Hematopoietic multipotent progenitor cell treated with erythropoietin and hydrocortisone succinate and interleukin-3 and kit ligand, for 17 days (in vitro differentiated cells): ENCODE measurements around the gene TRIM8.
A peak's percentile ranks its signal among the peaks of the same experiment; 100 is the strongest.

Source experiments
- DNase-seq: peaks from one replicate; pipeline ENCODE4 v3.0.0-alpha.2; 2015; ENCODE audit warnings: low spot score

The TRIM8 gene, protein sequence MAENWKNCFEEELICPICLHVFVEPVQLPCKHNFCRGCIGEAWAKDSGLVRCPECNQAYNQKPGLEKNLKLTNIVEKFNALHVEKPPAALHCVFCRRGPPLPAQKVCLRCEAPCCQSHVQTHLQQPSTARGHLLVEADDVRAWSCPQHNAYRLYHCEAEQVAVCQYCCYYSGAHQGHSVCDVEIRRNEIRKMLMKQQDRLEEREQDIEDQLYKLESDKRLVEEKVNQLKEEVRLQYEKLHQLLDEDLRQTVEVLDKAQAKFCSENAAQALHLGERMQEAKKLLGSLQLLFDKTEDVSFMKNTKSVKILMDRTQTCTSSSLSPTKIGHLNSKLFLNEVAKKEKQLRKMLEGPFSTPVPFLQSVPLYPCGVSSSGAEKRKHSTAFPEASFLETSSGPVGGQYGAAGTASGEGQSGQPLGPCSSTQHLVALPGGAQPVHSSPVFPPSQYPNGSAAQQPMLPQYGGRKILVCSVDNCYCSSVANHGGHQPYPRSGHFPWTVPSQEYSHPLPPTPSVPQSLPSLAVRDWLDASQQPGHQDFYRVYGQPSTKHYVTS

DNA sequence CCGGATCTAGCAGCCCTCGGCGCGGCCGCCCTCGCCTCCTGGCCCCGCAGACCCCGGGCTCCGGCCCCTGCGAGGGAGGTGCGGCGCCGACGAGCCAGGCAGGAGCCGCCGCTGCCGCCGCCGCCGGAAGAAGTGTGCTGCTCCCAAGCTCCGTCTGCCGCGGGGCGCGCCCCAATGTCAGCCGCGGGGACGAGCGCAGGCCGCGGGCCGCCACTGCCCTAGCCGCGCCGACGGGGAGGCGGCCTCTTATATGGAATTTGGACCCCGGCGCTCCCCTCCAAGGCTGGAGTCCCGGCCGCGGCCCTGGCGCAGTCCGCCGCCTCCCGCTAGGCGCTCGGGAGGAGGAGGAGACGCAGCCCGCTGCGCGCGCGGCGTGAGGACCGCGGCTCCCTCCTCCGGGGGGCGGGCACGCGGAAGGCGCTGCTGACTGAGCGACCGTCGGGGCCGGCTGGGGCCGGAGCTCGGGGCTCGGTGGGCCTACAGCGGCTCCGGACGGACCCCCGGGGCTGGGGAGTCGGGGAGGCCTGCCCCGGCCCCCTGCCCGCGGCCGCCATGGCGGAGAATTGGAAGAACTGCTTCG lies at the start of gene TRIM8:
Gene TRIM8 (plus strand): TSS at position 414 of the 580 bp plus-strand sequence. CDS start 139 bp downstream, at position 553.
- peak; percentile 48 for DNase-seq

DNA sequence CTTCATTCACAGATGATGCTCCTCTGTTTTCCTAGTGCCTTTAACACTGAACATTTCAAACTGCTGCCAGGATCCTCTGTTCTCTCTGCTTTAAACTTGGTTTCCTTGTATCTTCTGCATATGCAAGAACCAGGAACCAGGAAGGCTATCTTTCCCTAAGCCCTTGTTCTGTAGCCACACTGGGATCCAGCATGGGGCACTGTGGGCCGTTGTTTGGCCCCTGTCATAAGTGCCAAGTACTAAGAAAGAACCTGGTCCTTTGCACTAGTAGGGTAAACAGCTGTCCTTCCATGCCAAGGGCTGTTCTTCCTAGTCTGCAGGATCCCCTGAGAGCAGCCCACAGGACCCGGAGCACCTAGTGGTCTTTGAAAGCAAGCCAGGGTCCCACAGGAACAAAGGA lies 49.0 kb upstream of the TRIM8 start:
- no peak for DNase-seq

DNA sequence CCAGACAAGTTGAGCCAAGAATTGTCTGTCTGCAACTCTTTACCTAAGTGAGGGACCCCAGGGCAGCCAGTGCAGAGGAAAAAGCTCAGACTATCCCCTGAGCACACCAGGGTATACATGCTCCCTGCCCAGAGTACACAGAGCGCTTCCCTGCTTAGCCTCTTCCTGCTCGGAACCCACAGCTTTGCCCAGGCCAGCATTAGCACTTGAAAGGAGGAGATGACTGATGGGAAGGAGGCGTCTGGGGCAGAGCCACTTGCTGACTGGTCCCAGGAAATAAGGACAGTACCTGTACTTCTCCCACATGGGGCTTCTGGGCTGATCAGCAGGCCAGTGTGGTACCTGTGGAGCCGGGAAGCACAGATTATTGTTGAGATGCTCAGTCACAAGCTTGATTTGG lies 48.4 kb upstream of the TRIM8 start:
- DNase-seq, result no peak

DNA sequence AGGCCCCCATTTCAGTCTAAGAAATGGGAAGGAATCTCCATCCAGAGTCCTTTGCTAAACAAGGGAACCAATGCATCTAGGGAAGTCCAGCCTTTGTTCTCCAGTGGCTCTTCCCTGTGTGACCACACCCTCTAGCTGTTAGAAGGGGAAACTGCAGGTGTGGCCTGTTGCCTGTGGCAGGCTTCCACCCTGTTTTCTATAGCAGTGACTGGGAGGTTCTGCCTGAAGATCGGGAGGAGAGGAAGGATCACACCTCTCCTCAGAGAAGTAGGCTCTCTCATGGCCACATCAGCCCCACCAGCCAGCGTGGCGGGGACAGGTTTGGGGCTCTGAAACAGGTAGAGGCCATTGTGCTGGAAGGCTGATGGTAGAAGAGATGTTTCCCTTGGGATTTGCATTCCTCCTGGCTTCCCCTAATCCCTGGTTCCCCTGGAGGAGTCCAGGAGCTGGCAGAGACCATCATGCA lies 47.7 kb upstream of the TRIM8 start:
- DNase-seq, result peak; percentile 57

DNA sequence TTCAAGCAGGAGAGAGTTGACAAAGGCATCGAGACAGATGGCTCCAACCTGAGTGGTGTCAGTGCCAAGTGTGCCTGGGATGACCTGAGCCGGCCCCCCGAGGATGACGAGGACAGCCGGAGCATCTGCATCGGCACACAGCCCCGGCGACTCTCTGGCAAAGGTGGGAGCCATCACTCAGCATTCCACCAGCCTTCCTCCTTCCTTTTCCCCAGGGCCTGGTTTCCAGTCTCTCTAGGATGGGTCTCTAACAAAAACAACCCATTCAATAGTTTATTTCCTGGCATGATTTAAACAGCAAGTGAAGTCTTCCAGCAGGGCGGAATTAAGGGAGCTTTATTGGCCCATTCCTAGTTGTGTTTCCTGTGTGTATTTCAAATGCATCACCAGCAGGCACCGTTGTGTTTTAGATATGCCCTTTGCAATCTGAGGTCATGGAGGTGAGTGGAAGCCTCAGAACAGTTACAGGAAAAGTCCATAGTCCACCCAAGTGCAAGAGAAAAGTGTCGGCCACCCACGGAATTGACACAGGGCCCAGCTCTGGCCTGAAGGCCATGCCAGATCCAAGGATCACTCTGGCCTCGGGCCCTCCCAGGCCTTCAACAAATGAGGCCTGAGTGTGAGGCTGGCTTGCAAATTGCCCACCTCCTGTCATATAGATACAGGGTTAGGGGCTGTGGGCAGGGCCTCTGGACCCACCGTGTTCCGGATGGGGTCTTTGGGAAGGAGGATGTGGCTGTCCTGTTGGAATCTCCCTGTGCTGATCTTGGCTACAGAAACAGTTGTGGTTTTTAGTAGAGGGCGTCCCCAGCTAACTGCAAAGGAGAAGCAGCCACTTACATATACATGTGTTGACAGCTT lies 46.9 kb upstream of the TRIM8 start:
- no peak for DNase-seq

DNA sequence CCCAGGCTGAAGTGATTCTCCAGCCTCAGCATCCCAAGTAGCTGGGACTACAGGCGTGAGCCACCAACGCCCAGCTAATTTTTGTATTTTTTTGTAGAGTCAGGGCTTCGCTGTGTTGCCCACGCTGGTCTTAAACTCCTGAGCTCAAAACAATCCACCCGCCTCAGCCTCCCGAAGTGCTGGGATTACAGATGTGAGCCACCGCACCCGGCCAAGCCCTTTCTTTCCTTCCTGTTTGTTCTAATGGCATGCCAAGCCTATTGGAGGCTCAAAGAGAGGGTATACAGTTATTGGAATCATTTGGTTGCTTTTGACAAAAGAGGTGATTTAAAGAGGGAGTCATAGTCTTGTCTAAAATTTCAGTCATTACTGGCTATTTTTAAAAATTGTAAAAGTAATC lies 46.0 kb upstream of the TRIM8 start:
- DNase-seq, result no peak

DNA sequence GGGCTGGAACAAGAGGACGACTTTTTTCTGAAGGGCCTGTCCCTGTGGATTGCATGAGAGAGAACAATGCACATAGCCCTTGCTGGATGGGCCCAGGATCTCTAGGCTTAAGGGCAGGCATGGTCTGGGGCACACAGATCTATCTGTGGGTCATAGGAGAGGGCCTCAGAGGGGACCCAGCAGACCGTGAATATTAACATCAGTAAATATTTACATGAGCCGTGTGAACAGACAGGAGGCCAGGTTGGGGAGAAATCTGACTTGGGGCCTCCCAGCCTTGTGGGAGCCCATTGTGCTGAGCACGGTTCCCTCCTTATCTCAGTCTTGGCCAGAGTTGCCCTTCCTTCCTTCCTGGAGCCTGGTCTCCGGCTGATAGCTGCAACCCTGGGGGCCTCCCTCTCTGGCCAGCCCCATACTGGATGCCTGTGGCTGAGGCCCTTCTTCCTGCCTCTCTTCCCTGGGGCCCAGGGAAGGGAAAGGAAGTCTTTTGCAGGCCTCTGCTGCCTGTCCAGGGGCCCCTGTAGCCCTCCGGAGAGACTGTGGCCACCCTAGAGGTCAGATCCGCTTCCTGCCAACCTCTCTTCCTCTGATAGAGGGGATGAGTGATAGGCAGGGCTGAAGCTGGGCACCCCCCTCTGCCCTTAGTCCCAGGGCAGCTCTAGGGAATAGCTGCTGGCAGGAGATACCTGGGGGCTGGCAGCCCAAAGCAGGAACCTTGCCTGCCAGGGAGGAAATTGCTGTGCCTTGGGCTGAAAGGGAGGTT lies 44.5 kb upstream of the TRIM8 start:
- DNase-seq, result peak; percentile 20

DNA sequence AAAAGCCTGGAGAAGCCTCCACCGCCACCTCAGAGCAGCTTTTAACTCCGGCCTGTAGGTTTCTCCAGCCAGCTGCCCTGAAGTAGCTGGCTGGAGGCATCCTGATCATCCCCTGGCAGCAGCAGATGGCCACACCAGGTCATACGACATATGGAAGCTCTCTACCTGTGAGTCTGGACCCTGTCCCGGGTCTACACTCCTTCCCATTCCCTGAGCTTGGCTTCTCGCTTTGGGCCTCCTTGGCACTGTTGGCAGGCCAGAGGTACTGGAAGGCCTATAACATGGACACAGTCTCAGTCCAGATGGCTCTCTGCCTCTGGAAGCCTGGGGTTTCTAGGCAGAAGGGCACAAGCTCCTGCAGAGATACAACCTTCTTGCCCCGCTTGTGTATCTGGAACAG lies 43.5 kb upstream of the TRIM8 start:
- no peak for DNase-seq

DNA sequence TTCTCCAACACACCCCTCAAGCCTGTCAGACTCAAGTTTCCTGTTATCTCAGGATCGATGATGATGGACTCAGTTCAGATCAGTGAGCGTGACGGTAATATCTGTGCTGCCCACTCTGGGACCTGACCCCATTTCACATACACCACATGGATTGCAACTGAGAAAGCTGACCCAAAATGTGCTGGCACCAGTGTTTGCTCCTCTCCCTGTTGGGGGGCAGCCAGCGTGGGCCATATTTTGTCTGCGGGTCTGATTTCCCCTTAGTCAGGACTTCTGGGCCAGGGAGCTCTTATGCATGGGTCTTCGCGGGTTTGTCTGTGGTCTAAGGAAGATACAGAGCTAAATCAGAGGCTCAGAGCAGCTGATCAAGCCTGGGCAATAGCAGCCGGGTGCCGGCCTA lies 42.6 kb upstream of the TRIM8 start:
- no peak for DNase-seq

DNA sequence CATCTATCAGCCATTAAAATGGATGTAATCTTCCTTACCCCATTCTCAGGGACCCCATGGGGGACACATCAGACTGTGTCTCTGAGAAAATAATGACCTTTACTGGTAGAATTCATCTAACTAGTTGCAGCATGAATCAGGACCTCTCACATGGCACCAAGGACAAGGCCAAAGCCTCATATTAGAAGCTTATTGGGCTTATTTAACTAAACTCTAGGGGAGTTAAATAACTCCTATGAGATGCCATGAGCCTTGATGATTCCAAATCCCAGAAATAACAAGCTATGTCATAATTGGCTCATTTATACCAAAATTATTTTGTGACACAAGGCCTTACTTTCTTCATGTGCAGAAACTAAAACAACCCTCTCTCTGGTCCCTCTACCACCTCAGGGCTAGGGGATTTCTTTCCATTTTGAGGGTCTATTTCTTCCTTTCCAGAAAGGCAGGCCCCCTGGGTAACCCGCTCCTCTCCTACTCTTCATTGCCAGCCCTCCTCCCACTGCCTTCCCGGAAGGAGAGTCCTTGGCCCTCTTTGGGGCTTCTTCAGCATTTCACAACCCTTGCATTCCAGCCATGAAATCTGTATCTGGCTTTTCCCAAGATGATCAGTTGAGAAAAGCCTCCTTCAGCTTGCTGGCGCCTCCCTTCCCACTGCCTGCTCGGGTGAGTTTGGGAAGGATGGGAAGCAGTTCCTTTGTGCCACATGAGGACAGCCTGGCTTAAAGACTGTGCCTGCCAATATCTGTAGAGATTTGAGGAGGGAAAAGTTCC lies 41.8 kb upstream of the TRIM8 start:
- no peak for DNase-seq

DNA sequence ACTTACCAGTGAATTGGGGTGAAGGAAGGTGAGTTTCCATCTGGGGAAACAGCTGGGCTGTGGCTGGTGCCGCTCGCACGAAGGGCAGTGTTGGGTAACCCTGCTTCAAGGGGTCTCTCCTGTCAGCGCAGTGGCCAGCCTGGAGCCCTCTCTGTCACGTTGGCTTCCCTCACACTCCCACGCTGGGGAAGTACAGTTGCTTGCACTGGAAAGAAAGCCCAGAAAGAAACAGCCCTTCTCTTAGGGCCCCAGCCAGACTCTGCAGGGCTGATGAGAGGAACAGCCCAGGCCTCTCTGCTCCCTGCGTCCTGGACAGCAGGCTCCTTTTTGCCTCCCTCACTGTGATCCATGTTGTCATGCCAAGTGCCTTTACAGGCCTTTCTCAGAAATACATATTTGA lies 40.3 kb upstream of the TRIM8 start:
- DNase-seq, result no peak

DNA sequence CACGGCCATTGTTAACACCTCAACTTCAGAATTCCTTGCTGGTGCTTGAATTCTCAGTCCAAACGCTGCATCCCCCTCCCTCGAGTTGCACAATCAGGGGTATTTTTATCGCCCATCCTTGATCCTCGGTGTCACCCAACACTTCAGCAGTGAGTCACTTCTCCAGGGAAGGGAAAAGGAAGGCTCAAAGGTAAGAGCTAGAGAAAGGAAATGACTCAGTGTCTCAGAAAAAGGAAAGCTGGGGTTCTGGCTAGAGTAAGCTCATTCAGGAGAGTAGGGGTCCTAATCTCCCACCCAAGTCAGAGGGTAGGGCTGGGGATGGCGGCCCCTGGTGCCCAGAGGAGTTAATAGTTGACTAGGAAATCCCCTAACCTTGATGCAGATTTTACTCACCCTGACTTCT lies 39.8 kb upstream of the TRIM8 start:
- no peak for DNase-seq

DNA sequence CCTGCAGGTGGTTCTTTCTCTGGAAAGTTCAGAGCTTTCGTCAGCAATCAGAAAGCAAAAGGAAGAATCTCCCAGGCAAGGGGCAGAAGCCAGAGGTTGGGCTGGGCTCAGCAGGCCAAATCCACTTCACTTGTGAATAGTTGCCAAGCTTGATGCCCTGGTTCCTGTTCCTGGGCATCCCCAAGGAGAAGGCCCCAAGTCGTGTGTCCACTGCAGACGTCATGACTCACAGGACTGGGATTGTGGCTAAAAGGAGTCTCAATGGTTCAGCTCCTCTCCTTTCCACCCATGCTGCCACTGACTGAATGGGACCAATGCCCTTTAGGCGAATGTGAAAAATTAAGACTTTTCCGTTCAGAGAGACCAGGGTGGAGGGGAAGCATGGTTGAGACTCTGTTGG lies 38.6 kb upstream of the TRIM8 start:
- DNase-seq, result no peak

DNA sequence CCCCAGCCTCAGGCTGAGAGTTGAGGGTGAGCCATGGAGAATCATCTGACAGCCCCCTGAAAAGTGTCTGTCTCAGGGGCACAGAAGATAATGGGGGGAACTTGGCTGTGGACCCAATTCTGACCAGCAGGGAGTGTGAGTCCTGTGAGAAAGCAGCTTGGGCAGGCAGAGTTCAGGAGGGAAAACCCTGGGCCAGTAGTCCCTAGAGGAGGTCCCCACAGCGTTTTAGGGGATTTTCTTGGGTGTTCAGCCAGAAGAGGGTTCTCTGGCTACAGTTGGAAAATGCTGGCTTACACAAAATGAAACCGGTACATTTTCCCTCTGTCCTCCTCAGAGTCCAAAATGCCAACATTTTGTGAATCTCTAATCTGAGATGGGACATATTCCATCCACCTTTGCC lies 35.8 kb upstream of the TRIM8 start:
- DNase-seq, result no peak

DNA sequence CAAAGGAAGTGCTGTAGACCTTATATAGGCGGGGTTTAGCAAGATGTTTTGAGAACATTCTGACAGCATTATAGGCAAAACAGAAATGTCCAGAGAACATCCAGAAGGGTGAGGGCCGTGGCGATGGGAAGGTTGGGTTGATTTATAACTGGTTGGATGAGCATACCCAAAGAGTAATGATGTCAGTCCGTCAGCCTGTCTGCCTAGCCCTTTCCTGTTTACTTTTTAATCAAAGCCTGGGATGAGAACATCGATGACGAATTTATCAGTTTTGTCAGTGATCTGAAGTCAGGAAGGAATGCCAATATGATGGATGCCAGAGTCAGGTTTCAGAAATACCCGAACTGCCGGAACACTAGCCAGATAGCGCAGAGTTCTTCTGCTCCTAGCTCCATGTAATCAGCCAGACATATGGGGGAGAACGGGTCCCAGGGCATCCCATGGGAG lies 33.8 kb upstream of the TRIM8 start:
- no peak for DNase-seq

DNA sequence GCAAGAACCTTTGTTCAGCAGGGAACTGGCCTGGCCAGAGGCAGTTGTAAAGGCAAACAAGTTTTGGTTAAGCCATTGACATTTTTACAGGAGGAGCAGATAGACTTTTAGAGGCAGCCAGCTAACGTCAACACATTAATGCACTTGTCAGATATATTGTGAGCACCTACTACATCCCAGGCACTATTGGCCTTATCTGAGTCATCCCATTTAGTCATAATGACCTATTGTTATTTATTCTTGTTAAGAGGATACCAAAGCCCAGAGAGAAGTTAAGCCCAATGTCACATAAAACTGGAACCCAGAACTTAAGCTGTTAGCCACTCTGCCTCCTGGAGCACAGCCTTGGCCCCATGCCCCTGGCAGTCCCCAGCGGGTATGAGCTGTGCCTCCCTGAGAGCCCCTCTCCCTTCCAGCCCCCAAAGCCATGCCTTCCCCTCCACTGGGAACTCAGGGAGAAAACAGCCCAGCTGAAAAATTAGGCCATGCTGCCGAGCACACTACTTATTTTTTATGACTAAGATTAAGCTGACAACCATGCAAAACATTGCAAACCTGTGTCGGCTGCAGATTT lies 32.7 kb upstream of the TRIM8 start:
- no peak for DNase-seq

DNA sequence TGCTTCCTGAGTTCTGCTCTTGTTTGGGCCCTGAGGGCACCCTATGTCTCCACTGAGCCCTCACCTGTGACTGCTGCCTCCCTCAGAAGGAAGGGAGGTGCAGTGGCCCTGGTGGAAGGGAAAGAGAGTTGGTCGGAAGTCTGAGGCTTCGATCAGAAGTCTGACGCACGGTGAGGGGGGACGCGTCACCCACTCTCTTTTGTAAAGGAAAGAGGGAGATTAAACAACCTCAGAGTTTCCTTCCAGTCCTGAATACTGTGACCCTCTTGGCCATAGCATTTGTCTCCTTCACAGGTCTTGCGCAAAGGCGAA lies 31.4 kb upstream of the TRIM8 start:
- no peak for DNase-seq

DNA sequence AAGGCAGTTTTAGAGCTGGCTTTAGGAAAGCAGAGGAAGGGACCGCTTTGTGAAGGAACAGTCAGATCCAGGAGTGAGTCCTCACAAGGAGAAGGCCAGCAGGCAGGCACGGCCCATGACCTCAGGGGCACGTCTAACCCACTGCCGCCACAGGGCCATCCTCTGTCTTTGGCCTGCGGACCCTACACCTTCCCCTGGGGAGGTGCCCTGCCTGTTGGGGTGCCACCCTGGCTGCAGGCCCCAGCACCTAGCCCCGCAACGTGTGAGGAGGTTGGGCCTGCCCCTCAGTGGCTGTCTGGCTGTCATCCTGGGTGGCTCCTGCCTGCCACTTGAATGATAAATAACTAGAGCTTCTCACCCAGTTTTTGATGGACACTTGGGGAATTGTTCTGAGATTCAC lies 31.0 kb upstream of the TRIM8 start:
- no peak for DNase-seq

DNA sequence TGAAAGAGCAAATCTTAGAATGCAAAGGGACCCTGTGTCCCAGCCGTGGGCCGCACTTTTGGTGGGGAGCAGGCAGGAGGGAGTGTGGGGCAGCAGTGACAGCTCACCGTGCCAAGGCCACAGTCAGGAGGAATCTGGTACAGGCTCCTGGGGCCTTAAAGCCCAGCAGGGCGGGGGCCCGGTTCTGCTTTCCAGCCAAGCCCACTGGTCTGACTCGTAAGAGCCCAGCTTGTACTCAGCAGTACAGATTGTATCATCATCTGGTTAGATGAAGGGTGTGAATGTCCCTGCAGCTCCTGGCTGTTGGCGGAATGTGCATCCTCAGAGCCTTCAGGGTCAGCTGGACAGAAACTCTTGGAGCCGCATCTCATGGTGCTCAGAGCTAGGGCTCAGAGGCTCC lies 30.5 kb upstream of the TRIM8 start:
- DNase-seq, result no peak

DNA sequence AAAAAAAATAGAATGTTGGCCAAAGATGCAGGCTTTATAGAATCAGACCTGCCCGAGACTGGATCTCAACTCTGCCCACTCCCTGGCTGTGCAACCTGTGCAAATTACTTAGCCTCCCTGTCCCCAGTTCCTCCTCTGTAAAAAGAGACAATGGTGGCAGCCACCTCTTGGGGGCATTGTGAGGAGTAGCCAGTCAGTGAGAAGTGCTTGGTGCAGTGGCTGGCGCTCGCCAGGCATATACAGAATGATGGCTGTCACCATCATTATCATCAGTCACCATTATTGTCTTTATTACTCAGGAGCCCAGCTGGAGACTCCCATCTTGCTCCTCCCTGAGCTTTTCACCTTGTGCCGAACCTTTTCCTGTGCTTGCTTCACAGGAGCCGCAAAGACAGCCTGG lies 29.4 kb upstream of the TRIM8 start:
- no peak for DNase-seq

DNA sequence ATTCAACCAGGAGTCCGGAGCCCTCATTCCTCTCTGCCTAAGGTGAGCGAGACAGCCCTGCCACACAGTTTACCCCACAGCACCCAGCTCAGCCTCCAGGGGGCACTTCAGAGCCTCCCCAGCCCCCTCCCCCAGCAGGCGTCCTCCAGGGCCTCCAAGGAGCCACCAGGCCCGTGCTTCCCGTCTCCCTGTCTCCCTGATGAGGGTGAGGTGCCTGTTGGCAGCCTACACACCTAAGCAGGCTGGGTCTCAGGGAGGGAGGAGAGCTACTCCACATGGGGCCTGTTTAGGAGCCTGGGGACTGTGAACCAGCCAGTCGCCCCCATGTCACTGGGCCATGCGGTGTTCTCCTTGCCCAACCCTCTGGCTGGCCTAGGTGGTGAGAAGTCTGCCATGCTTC lies 28.9 kb upstream of the TRIM8 start:
- no peak for DNase-seq
